NOMO-1 (cell line): Measurements from ENCODE around the gene CTNNBIP1.

ENCODE experiments used
- DNase-seq, 2 experiments: peaks; one replicate each; lab custom pipeline; 2025; ENCODE audit not compliant: unreplicated experiment in 2 of 2; lab: John Stamatoyannopoulos, UW

The CTNNBIP1 gene

GRCh38 chr1:9838946-9839345, 71.1 kb downstream of the CTNNBIP1 start:
- no peak for DNase-seq

DNA sequence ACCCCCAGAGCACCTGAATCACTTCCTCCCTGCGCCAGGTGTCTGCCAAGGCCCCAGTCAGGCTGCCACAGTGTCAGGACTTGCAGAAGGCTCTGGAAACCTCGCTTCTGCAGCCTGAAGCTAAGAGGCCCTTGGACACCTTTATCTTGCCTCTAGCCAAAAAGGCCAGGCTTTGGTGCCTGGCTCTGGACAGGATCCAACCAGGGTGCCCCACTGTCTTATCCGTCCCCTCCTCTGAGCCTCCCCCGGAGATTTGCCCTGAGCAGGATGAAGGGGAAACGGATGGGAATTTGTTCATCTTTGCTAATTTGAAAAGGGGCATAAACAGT, 73.5 kb downstream of the CTNNBIP1 start:
- DNase-seq: no peak

DNA sequence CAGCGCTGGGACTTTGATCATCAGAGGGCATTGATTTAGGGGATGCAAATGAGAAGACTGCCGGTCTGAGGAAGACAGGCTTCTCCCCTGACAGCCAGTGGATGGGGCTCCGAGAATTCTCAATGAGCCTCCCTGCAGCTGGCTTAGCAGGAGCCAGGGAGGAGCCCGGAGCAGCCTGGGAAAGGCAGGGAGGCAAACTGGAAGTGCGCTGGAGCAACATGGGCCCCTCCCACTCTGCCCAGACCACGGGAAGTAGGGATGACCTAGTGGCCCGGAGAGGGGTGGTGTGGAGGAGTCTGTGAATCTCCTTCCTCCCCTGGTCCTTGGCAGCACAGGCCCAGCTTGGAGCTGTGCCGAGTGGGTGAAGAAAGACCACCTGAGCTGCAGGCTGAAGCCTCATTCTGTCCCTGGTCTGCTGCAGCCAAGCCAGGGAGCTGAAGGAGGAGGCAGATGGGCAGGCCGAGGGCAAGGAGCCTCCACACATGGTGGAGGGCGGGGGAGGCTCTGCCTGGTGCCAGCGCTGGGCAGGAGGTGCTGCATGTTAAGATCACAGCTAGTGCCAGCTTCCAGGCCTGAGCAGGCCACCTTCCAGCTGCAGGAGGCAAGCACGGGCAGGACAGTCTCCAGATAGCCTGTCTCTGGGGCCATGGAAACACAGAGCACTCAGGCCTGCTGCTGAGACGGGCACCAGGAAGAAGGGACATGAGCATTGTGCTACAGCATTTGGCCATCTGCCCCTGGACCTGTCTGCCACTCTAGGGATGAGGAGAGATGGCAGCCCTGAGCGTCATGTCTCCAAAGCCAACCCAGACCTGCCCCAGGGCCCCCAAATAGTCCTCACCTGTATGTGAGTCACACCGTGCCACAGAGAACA, 74.1 kb downstream of the CTNNBIP1 start:
- DNase-seq: no peak

DNA sequence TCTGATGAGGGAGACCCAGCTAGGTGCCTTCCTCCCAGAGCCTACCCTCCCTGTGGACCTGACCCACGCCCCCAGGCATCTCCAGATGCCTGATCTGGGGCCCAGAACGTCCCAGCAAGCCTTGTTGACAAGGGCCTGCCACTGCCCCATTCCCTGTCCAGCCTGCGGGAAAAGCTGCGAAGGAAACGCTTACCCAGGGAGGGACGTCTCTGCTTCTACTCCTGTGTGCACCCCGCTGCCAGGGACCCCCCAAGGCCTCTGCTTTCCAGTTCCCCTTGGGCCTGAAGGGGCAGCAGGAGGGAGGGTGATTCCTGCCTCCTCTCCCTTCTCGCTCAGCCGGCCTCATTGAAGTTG, 74.7 kb downstream of the CTNNBIP1 start:
- no peak for DNase-seq

DNA sequence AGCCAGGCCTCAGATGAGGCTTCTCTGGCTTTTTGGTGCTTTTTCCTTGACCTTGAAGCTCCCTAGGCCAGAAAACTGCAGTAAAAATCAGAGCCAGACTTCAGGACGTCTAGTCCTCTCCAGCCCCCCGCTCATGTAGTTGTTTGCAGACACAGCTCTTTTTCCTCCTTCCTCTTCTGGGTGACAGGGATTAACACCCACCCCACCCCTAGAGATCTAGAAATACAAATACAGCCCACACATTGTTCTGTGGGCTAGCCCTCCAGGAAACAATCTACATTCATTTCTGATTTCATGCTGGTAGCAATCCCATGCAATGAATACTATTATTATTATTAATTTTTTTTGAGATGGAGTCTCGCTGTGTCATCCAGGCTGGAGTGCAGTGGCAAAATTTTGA, 76.4 kb downstream of the CTNNBIP1 start:
- no peak for DNase-seq

GRCh38 chr1:9827558-9828185, 82.4 kb downstream of the CTNNBIP1 start:
- no peak for DNase-seq

- no peak for DNase-seq
Observed at GRCh38 chr1:9826616-9827015, 83.5 kb downstream of the CTNNBIP1 start.

- no peak for DNase-seq
Observed at GRCh38 chr1:9826087-9826486, 84.0 kb downstream of the CTNNBIP1 start.

GRCh38 chr1:9825093-9826074, 84.7 kb downstream of the CTNNBIP1 start:
- DNase-seq: peak; percentile 56 to 62

GRCh38 chr1:9824702-9825089, 85.4 kb downstream of the CTNNBIP1 start:
- no peak for DNase-seq

GRCh38 chr1:9823943-9824701, 85.9 kb downstream of the CTNNBIP1 start, which contains the start of gene CLSTN1:
TSS of gene CLSTN1 (minus strand) at chr1:9823965. CDS start at chr1:9823733, 232 bp downstream.
- peak; percentile 63 to 76 for DNase-seq

GRCh38 chr1:9823693-9823942, 86.5 kb downstream of the CTNNBIP1 start:
- DNase-seq: no peak

- peak in 1 of 2 experiments; percentile 31 for DNase-seq
Observed at GRCh38 chr1:9822897-9823692, 87.0 kb downstream of the CTNNBIP1 start.

- no peak for DNase-seq
Observed at GRCh38 chr1:9822490-9822889, 87.6 kb downstream of the CTNNBIP1 start.

DNA sequence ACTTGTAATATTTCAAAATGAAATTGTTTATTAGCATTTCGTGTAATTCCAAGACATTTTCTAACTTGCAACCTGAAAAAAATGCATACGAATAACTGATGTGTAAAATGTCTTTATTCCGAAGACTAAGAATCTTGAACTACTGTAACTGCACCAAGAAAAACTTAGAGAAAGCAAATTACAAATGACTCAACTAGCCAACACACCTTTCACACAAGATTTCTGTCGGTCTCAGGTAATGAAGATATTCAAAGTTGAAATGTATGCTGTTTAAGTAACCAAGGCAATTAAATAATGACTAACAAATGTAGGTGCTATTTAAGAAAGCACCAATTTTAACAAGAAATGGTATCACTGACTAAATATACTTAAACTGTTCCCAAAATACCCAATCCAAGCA, 88.4 kb downstream of the CTNNBIP1 start:
- DNase-seq: no peak

- DNase-seq: no peak
Observed at GRCh38 chr1:9820521-9820920, 89.5 kb downstream of the CTNNBIP1 start.

DNA sequence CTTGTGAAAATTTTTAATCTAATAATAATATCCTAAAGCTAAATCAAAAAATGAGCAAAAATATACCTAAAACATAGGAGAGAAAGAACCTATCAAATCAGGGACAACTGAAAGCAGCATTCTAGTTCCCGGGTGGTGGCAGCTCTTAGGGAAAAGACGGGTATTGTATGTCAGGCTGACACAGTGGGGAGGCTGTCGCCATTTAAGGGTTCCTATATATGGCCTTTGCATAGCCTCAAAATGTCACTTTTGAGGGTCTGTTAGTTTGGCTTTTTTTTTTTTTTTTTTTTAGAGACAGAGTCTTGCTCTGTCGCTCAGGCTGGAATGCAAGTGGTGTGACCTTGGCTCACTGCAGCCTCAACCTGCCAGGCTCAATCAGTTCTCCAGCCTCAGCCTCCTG, 92.3 kb downstream of the CTNNBIP1 start:
- DNase-seq: no peak

GRCh38 chr1:9816199-9816598, 93.9 kb downstream of the CTNNBIP1 start:
- no peak for DNase-seq

DNA sequence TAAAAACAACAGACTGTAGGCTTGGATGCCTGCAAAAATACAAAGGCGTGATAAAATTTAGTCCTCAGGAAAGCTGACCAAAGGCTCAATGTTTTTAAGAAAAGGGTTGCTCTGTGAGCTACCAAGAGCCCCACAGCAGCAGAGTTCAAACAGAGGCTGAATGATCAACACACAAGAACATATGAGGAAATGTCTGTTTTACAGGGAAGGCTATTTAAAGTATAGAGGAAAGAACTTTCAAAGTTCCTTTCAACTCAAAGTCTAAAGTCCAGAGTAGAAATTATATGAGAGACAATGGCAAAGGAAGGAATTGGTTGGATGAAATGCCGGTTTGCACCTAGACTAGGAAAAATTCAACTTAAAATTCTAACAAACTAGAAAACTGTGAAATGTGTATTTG, 94.9 kb downstream of the CTNNBIP1 start:
- peak in 1 of 2 experiments; percentile 77 for DNase-seq

DNA sequence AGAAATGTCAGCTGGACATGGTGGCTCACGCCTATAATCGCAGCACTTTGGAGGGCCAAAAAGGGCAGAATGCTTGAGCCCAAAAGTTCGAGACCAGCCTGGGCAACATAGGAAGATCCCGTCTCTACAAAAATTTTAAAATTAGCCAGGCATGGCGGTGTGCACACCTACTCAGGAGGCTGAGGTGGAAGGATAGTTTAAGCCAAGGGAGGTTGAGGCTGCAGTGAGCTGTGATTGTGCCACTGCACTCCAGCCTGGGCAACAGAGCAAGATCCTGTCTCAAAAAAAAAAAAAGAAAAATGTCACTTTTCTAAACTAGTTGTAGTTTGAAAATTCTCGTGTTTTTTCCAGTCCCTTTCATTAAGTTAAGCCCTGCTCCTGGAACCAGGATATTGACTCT, 95.5 kb downstream of the CTNNBIP1 start:
- DNase-seq: no peak
